Fibroblast of lung (primary cell): ENCODE results near the gene ACTL6A. TPM values are rescaled to one million over a fixed set of nuclear protein-coding genes. Genes with fewer than 3 reads are reported as not detected.

Source experiments
- DNase-seq, 2 donors: peaks; one replicate each; pipeline versions ENCODE4 v3.0.0 to v3.0.0-alpha.2; 2010; ENCODE audit warnings: low read depth in 2 of 2
- H2AFZ ChIP-seq: 2 replicates; pipeline ENCODE4 v1.5.1; 2012; ENCODE audit warnings: low read length, control low read depth, inconsistent platforms
- H3K27ac ChIP-seq: 2 replicates; pipeline ENCODE4 v1.5.1; 2011; ENCODE audit warnings: low read length, control low read depth; ENCODE audit not compliant: insufficient read depth
- H3K27me3 ChIP-seq: 2 replicates; pipeline ENCODE4 v1.5.1; 2011; ENCODE audit warnings: mild to moderate bottlenecking, low read length; ENCODE audit not compliant: control insufficient read depth, insufficient read depth
- H3K36me3 ChIP-seq: 2 replicates; pipeline ENCODE4 v1.5.1; 2011; ENCODE audit warnings: low read length; ENCODE audit not compliant: control insufficient read depth, insufficient read depth
- H3K4me1 ChIP-seq: 2 replicates; pipeline ENCODE4 v1.5.1; 2011; ENCODE audit warnings: low read length; ENCODE audit not compliant: control insufficient read depth, insufficient read depth; ENCODE audit errors: extremely low read depth
- H3K4me2 ChIP-seq: 2 replicates; pipeline ENCODE4 v1.5.1; 2011; ENCODE audit warnings: low read length, control low read depth; ENCODE audit not compliant: insufficient read depth; ENCODE audit errors: extremely low read depth
- H3K4me3 ChIP-seq, 4 experiments: fragments of 200-600 bp in 1 of 4; sonication (generic) in 1 of 4; replicated peaks in 1 of 4; 2 replicates each; pipeline ENCODE4 v1.5.1; 2011 to 2016; ENCODE audit warnings: low read length in 4 of 4, low read depth in 3 of 4, mild to moderate bottlenecking in 3 of 4, control low read depth in 2 of 4, inconsistent platforms in 1 of 4, mixed read lengths in 1 of 4; ENCODE audit not compliant: insufficient read depth in 1 of 4; ENCODE audit errors: control extremely low read depth in 1 of 4
- H3K79me2 ChIP-seq: 2 replicates; pipeline ENCODE4 v1.5.1; 2012; ENCODE audit warnings: mild to moderate bottlenecking, low read length, inconsistent platforms; ENCODE audit not compliant: control insufficient read depth, insufficient read depth
- H3K9ac ChIP-seq: 2 replicates; pipeline ENCODE4 v1.5.1; 2011; ENCODE audit warnings: mild to moderate bottlenecking, low read length, control low read depth; ENCODE audit not compliant: insufficient read depth
- H3K9me3 ChIP-seq: 2 replicates; pipeline ENCODE4 v1.5.1; 2012; ENCODE audit warnings: low read depth, low read length; ENCODE audit not compliant: control insufficient read depth, insufficient read depth
- H4K20me1 ChIP-seq: 2 replicates; pipeline ENCODE4 v1.5.1; 2011; ENCODE audit warnings: low read length; ENCODE audit not compliant: control insufficient read depth, insufficient read depth; ENCODE audit errors: extremely low read depth
- EZH2 ChIP-seq: IDR thresholded peaks from 2 replicates; pipeline ENCODE4 v1.5.1; 2012; ENCODE audit warnings: low read length, control low read depth, mild to moderate bottlenecking; ENCODE audit errors: missing control alignments
- polyA plus RNA-seq, 2 donors: library from polyadenylated mRNA; depleted of rRNA in 1 of 2; stranded (reverse) in 1 of 2; unstranded in 1 of 2; fragments of >200 nt; gene quantifications; 2 replicates each; pipeline ENCODE4 v1.2.1, GENCODE V29; 2011 to 2012; ENCODE audit warnings: missing spikeins in 1 of 2
- total RNA-seq: library from RNA; depleted of rRNA; stranded (reverse); fragments of >200 nt; gene quantifications from 2 replicates; pipeline ENCODE4 v1.2.1, GENCODE V29; 2014
- TF ChIP-seq, protein P1 (sequence below), 2 donors: IDR thresholded peaks in 1 of 2; conservative IDR thresholded peaks in 1 of 2; 1 replicate in 1 of 2; 2 replicates in 1 of 2; pipeline ENCODE4 v1.5.1; 2011 to 2012; ENCODE audit warnings: low read length in 2 of 2, control low read depth in 1 of 2, inconsistent platforms in 1 of 2, low read depth in 1 of 2, mild to moderate bottlenecking in 1 of 2

The ACTL6A gene
- total and polyA plus RNA-seq, 2 donors (not counting 1 experiment from before 2014, with no cell fraction given), result 48.6 to 58.3 TPM

DNA sequence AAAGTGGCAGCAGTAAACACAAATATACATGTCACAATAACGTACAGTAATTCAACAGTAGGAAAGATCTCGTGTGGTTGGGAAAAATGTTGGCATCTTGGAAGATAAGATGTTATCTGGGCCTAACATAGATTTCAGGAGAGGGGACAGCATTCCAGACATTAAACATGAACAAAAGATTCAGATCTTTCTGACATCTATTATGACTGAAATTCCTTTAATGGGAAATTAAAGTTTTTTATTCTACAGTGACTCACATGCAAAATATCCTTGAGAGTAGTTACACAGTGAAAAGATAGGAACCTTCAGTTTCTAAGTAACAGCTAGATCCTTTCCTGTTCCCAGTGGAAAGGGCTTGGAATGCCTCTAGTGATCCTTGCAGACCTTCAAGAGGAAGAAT, 51.1 kb downstream of the ACTL6A start:
- no peaks in the 10 kb centered on the region for H3K4me1 ChIP-seq
- no peak overlapping the region for H3K4me2 ChIP-seq
- no peak overlapping the region for H3K27ac ChIP-seq
- TF ChIP-seq, protein P1, sequence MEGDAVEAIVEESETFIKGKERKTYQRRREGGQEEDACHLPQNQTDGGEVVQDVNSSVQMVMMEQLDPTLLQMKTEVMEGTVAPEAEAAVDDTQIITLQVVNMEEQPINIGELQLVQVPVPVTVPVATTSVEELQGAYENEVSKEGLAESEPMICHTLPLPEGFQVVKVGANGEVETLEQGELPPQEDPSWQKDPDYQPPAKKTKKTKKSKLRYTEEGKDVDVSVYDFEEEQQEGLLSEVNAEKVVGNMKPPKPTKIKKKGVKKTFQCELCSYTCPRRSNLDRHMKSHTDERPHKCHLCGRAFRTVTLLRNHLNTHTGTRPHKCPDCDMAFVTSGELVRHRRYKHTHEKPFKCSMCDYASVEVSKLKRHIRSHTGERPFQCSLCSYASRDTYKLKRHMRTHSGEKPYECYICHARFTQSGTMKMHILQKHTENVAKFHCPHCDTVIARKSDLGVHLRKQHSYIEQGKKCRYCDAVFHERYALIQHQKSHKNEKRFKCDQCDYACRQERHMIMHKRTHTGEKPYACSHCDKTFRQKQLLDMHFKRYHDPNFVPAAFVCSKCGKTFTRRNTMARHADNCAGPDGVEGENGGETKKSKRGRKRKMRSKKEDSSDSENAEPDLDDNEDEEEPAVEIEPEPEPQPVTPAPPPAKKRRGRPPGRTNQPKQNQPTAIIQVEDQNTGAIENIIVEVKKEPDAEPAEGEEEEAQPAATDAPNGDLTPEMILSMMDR (conservative IDR thresholded peaks at IDR 0.05 in 1 of 2, IDR thresholded peaks at IDR 0.05 in 1 of 2; ENCODE audit: low read depth in 1 of 2, low read length in 2 of 2), result no peak
- no peak for TF ChIP-seq EZH2
- H4K20me1 ChIP-seq, result no peaks in the 10 kb centered on the region
- no peaks in the 10 kb centered on the region for H3K27me3 ChIP-seq
- H3K9me3 ChIP-seq, result no peaks in the 10 kb centered on the region
- H3K9ac ChIP-seq, result no peak overlapping the region
- H3K4me3 ChIP-seq, result no peak overlapping the region
- DNase-seq, result peak; percentile 15 to 72
- H3K79me2 ChIP-seq, result peaks cover 3% of the 10 kb centered on the region
- no peak overlapping the region for H2AFZ ChIP-seq
- no peaks in the 10 kb centered on the region for H3K36me3 ChIP-seq

DNA sequence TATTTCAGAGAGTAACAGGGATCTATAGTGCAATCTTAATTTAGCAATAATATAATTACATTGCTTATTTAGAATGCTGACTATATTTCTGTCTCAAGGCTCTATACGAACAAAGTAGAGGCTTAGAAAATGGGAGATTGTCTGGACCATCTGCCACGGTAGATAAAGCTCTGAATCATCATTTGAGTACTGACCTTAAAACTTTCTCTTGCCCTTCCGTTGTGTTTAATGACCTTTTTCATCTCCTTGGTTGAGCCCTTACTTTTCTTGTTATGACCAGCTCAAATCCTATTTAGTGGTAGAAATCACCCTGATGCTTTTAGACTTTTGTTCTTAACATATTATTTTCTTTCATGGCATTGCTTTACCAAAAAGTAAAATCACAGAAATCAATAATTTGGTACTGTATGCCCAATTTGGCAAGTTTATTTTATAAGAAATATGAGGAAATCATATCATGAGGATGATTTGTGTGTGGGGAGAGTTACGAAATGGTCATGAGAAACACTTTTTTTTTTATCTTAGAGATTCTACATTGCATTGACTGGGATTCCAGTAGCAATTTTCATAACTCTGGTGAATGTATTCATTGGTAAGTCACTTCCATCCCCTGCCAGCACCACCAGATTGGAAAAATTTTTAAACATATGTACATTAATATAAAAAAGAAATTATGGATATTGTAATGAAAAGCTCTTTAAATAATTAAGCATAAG, 52.9 kb downstream of the ACTL6A start:
- H3K4me3 ChIP-seq, result no peak overlapping the region

DNA sequence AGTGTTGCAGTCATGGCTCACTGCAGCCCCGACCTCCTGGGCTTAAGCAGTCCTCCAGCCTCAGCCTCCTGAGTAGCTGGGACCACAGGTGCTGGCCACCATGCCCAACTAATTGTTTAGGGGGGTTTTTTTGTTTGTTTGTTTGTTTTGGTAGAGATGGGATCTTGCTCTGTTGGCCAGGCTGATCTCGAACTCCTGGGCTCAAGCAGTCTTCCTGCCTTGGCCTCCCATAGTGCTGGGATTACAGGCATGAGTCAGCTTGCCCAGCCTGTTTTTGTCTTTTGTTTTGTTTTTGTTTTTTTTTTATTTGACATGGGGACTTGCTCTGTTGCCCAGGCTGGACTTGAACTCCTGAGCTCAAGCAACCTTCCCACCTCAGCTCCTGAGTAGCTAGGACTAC, 59.3 kb downstream of the ACTL6A start:
- no peak overlapping the region for H3K4me3 ChIP-seq
- no peak overlapping the region for H3K9ac ChIP-seq
- H3K79me2 ChIP-seq, result no peaks in the 10 kb centered on the region
- H3K4me1 ChIP-seq, result no peaks in the 10 kb centered on the region
- TF ChIP-seq, protein P1 (conservative IDR thresholded peaks at IDR 0.05 in 1 of 2, IDR thresholded peaks at IDR 0.05 in 1 of 2; ENCODE audit: low read depth in 1 of 2, low read length in 2 of 2), result no peak
- no peak for TF ChIP-seq EZH2
- no peak for DNase-seq
- no peaks in the 10 kb centered on the region for H3K9me3 ChIP-seq
- no peak overlapping the region for H3K27ac ChIP-seq
- H3K36me3 ChIP-seq, result peaks cover 4% of the 10 kb centered on the region
- H3K4me2 ChIP-seq, result no peak overlapping the region
- H3K27me3 ChIP-seq, result no peaks in the 10 kb centered on the region
- no peaks in the 10 kb centered on the region for H4K20me1 ChIP-seq
- H2AFZ ChIP-seq, result no peak overlapping the region

More for the DNA sequence above, 52.9 kb downstream of the ACTL6A start:
- no peaks in the 10 kb centered on the region for H3K9me3 ChIP-seq
- no peak overlapping the region for H3K27ac ChIP-seq
- no peaks in the 10 kb centered on the region for H3K27me3 ChIP-seq
- no peaks in the 10 kb centered on the region for H3K4me1 ChIP-seq
- no peaks in the 10 kb centered on the region for H4K20me1 ChIP-seq
- no peak overlapping the region for H2AFZ ChIP-seq
- no peak overlapping the region for H3K9ac ChIP-seq
- TF ChIP-seq EZH2, result no peak
- TF ChIP-seq, protein P1 (conservative IDR thresholded peaks at IDR 0.05 in 1 of 2, IDR thresholded peaks at IDR 0.05 in 1 of 2; ENCODE audit: low read depth in 1 of 2, low read length in 2 of 2), result no peak
- no peaks in the 10 kb centered on the region for H3K36me3 ChIP-seq
- DNase-seq, result peak in 1 of 2 donors; percentile 43
- no peaks in the 10 kb centered on the region for H3K79me2 ChIP-seq
- H3K4me2 ChIP-seq, result no peak overlapping the region
